Activated gamma-delta T cell treated with Interleukin-2 at 50 U/mL for 16 hours (primary cell): ENCODE data around the gene GRIP1.
"Not testable (repeated sequence)": the region's sequence is repeated elsewhere in the genome, so short reads cannot be mapped to it uniquely, and the experiment has no call there.

Experiments used
- DNase-seq: peaks from one replicate; pipeline ENCODE4 v3.0.0-alpha.2; 2020

The GRIP1 gene

DNA sequence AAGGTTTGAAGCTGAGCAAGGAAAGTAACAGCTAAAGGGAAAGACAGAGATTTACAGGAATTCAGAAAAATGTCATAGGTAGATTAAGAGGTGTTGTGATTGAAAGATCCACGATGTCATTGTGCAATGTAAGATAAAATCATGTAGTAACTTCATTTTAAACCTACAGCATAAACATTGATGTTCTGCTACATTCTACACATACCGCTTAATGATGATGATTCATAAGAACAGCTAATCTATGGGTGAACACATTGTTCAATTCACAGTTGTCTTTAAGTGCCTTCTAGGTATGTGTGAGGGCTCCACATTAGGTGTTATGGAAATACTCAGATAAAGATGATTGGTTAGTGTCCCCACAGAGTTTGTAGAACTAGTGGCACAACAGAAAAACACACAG is 170.9 kb downstream of the GRIP1 start:
- DNase-seq = no peak

GRCh38 chr12:66503746-66504145 is 175.1 kb downstream of the GRIP1 start:
- DNase-seq = no peak

GRCh38 chr12:66502911-66503310 is 176.0 kb downstream of the GRIP1 start:
- no peak for DNase-seq

DNA sequence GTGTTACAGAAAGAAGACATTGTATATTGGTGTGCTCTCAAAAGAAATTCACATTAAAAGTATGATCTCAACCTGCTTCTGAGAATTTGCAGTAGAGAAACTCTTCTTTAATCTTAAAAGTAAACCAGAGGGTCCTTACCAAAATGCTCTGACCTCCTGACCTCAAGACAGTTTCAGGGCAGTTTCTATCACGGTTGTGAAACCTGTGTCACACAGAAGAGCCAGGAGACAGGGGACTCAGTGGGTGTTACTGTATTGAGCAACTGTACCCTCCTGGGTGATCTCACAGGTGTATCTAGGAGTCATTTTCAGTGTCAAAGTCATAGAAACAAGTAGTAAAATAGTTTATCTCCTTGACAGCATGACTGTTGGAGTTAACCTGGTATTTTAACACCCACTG is 178.0 kb downstream of the GRIP1 start:
- DNase-seq = no peak

- no peak for DNase-seq
Measured at GRCh38 chr12:66500091-66500490, 178.8 kb downstream of the GRIP1 start.

DNA sequence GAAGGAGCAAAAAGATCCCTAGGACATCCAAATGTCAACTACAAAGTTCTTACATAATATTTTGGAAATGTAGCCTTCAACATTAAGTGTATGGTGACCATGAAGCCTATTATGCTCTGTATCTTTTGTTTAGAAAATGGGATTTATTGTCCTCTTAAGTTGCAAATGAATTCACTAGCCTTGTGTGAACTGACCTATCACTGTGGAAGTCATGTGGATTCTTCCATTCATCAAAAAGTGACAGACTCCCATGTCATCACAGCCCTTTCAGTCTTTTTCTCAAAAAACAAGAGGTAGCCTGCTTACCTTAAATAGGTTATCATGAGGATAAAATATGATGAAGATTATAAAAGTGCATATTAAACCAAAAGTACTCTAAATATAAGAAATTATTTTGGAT is 179.9 kb downstream of the GRIP1 start:
- DNase-seq = no peak

GRCh38 chr12:66498059-66498458 is 180.8 kb downstream of the GRIP1 start:
- not testable (repeated sequence) for DNase-seq

DNA sequence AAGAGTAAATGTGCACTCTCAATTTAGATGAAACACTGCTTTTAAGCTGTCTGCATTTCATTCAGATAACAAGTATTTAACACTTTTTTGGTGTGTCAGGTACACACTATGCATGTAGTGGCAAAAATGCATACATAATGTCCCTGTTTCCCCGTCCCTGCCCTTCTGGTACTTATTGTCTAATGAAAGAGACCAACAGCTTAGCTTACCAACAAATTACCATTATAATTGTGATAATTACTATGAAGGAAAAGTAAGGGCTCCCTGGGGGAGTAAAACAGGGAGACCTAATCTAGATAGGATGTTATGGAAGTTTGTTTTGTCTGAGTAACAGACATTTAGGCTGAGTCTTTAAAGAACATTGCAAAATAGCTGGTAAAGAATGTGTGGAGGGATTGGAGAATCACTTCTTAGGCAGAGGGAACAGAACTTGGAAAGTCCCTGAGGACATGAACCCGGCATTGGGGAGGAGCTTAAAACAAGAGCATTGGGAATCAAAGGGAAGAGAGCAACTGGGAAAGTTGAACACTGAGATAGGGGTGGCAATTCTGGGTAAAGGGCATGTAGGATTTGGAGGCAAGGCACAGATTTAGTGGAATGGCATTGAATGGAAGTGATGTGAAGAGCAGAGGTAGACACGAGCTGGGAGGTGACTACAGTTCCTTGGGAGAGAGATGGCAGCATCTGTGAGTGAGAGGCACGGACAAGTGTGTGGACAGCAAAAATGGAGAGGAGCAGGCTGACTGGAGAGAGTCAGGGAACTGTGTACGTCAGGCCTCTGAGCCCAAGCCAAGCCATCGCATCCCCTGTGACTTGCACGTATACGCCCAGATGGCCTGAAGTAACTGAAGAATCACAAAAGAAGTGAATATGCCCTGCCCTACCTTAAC is 181.6 kb downstream of the GRIP1 start:
- DNase-seq = no peak

GRCh38 chr12:66496595-66496994 is 182.3 kb downstream of the GRIP1 start:
- no peak for DNase-seq

DNA sequence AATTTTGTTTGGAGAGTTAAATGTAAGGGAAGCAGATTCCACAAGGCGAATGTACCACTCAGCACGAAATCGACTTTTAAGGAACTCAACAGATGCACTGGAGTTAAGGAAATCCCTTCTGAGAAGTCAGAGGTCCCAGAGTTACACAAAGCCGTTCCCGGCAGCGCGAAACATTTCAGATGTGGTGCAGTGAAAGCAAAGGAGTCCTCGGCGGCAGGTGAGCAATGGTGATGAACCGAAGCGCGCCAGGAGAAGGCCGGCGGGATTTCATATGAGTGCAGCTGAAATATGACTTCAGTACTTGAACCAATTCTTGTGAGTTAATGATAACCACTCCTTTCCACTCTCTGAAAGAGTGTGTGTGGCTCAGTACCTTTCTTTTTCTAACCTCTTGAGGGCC is 183.2 kb downstream of the GRIP1 start:
- no peak for DNase-seq

DNA sequence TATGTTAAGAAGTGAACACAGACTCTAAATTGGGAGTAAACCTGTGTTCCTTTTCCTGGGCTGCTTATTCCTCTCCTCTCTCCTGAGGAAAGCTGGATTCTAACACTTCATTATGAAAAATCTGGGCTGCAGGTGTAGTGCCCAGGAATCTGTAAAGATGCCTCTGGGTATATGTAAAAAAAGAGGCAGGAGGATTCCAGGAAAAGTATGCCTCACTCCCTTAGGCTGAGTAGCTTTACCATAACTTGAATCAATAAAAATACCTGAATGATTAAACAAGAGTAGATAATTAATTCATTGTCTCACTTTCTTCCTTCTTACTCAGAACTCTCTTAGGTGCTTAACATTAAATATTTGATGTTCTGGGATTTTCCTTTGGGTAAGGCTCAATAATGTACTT is 185.1 kb downstream of the GRIP1 start:
- no peak for DNase-seq

DNA sequence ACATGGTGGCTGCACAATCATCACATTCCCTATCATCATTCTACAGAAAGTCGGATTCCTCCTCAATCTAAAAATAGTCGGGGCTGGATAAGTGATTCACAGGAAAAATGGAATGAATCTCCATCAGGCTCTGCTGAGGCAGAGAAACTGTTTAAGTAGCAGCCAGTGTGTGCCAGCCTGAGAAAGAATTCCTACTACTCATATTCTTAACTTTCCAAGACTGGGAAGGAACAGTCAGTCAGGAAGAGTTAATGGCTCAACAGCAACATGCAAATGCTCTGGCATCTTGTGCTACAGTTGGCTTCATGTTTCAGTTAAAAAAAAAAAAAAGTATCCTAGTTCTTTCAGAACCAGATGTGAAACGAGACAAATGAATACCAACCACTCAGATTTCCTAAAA is 187.0 kb downstream of the GRIP1 start:
- no peak for DNase-seq

DNA sequence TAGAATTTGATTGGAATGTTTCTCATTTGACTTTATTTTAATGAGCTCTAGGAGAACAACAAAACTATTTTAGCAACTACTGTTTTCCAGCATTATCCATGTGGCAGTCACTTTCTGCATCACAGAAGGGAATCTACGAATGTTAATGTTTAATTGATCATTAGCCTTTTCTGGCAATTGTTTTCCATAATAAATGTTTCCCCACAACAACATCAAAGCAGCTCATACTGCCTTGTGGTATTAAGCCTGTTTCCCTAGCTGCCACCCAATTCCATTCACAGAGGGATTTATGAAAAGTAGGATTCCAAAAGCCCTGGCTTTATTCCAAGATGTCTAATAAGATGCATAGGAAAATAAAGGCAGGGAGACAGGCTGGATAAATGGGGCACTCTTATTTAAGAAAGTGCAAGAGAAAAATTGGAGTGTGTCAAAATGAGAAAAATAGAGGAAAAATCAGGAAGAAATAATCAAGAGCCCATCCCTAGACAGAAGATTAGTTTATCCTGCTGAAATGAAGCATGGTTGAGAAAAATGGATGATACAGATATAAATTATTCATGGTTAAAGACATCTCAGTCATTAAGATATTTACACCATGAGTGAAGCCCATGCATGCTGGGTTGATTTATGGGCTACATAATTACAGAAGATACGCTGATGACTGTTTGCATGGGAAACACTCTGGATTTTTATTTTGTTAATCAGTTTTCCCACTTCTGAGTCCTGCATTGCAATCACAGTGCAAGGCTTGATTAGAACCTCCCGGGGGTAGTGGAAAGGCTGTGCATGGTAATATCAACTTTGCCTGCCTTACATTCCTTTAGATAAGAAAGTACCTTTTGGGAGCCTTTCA is 196.3 kb downstream of the GRIP1 start:
- no peak for DNase-seq

- DNase-seq = no peak
Measured at GRCh38 chr12:66467932-66468331, 210.9 kb downstream of the GRIP1 start.

DNA sequence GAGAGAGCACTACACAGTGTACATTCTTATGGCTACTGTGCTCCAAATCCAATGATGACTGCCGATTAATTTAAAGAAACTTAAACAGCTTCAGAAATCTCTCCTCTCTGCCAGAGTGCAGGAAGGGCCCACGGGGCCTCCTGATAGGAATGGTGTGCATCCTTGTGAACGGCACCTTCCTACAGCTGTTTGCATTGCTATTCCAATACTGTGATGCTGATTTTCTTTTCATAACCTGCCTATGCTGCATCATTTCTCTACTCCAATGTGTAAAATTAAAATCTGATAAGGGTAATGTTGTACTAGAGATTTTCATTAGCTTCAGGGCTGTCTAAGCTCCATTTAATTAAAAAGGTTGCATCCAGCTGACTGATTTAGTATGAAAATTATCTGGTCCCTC is 217.5 kb downstream of the GRIP1 start:
- no peak for DNase-seq

DNA sequence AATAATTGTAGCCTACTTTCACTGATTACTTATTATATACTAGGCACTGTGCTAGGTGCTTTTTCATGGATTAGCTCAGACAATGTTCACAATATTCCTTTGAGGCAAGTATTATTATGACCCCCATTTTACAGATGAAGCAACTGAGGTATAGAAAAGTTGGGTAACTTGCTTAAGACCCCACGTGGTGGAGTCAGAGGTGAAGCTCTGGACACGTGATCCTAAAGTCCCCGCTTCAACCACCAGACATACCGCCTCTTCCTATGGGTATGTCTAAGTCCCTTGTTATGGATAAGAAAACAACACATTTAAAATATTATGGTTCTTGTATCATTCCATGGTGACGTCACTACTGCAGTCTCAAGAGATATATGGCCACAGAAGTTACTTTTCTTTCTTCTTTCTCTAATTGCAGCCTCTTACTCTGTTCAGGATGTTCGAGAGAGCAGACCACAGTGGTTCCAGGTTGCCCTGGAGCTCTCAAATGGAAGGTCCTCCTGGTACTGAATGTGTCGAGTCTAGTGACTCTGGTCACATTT is 218.9 kb downstream of the GRIP1 start:
- no peak for DNase-seq

- DNase-seq = no peak
Measured at GRCh38 chr12:66456612-66457011, 222.3 kb downstream of the GRIP1 start.

- no peak for DNase-seq
Measured at GRCh38 chr12:66453844-66454243, 225.0 kb downstream of the GRIP1 start.

- DNase-seq = no peak
Measured at GRCh38 chr12:66453120-66453519, 225.8 kb downstream of the GRIP1 start.

DNA sequence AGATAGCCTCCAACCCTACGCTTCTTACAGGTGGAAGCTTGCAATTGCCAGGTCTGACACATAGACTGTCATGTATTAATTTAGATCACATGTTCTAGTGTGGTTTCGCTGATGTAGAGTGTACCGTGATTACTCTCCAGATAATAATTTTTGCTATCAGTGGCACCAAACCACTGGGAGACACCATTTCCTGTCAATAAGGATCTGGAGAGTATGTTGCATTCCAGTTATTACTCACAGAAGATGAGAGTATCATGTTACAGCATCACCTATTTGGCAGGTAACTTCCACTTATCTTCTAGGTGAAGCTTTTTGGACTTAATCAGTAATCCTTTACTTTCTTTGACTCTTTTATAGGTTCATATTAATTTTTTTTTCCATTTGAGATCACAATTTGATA is 229.3 kb downstream of the GRIP1 start:
- DNase-seq = no peak

GRCh38 chr12:66447643-66448042 is 231.2 kb downstream of the GRIP1 start:
- no peak for DNase-seq

- no peak for DNase-seq
Measured at GRCh38 chr12:66446276-66446675, 232.6 kb downstream of the GRIP1 start.

GRCh38 chr12:66441905-66442559 is 236.8 kb downstream of the GRIP1 start:
- no peak for DNase-seq
